ENCODE measurements around the gene NANS.
"Not testable (repeated sequence)": the region's sequence is repeated elsewhere in the genome, so short reads cannot be mapped to it uniquely, and the experiment has no call there.

NANS gene

GRCh38 chr9:98124637-98125426 is 68.3 kb downstream of the NANS start:
- Histone ChIP-seq H3K36me3 (ENCODE audit: control insufficient read depth, insufficient read depth, low read length, severe bottlenecking) (no peaks in the 10 kb centered on the region), H3K9ac (ENCODE audit: low read length) (no peak overlapping the region), H3K4me3 (ENCODE audit: low read length) (no peak overlapping the region), H3K9me3 (ENCODE audit: control insufficient read depth, low read length) (no peaks in the 10 kb centered on the region), H3K27me3 (replicated peaks; ENCODE audit: control insufficient read depth, insufficient read depth, low read length) (peaks cover 14% of the 10 kb centered on the region), H3K4me1 (ENCODE audit: control insufficient read depth, insufficient read depth, low read length) (no peaks in the 10 kb centered on the region)
- no peak for DNase-seq (ENCODE audit: low read depth)

GRCh38 chr9:98127226-98127625 is 70.7 kb downstream of the NANS start:
- no peak for DNase-seq (ENCODE audit: low read depth)
- no peaks in the 10 kb centered on the region for H3K9me3 ChIP-seq (ENCODE audit: control insufficient read depth, low read length)

GRCh38 chr9:98128316-98128715 is 71.8 kb downstream of the NANS start:
- Histone ChIP-seq H3K9ac (ENCODE audit: low read length) (no peak overlapping the region), H3K36me3 (ENCODE audit: control insufficient read depth, insufficient read depth, low read length, severe bottlenecking) (no peaks in the 10 kb centered on the region), H3K4me1 (ENCODE audit: control insufficient read depth, insufficient read depth, low read length) (no peaks in the 10 kb centered on the region), H3K9me3 (ENCODE audit: control insufficient read depth, low read length) (no peaks in the 10 kb centered on the region), H3K27me3 (replicated peaks; ENCODE audit: control insufficient read depth, insufficient read depth, low read length) (peaks cover 8% of the 10 kb centered on the region), H3K4me3 (ENCODE audit: low read length) (no peak overlapping the region)
- no peak for DNase-seq (ENCODE audit: low read depth)

More at GRCh38 chr9:98127226-98127625, 70.7 kb downstream of the NANS start:
- Histone ChIP-seq H3K27me3 (replicated peaks; ENCODE audit: control insufficient read depth, insufficient read depth, low read length) (peaks cover 9% of the 10 kb centered on the region), H3K36me3 (ENCODE audit: control insufficient read depth, insufficient read depth, low read length, severe bottlenecking) (no peaks in the 10 kb centered on the region), H3K9ac (ENCODE audit: low read length) (no peak overlapping the region), H3K4me1 (ENCODE audit: control insufficient read depth, insufficient read depth, low read length) (no peaks in the 10 kb centered on the region), H3K4me3 (ENCODE audit: low read length) (no peak overlapping the region)

GRCh38 chr9:98129451-98129881 is 72.9 kb downstream of the NANS start:
- H3K36me3 ChIP-seq (ENCODE audit: control insufficient read depth, insufficient read depth, low read length, severe bottlenecking) = no peaks in the 10 kb centered on the region
- no peak overlapping the region for H3K4me3 ChIP-seq (ENCODE audit: low read length)
- H3K9me3 ChIP-seq (ENCODE audit: control insufficient read depth, low read length) = no peaks in the 10 kb centered on the region
- peaks cover 8% of the 10 kb centered on the region for H3K27me3 ChIP-seq (replicated peaks; ENCODE audit: control insufficient read depth, insufficient read depth, low read length)
- H3K9ac ChIP-seq (ENCODE audit: low read length) = no peak overlapping the region
- H3K4me1 ChIP-seq (ENCODE audit: control insufficient read depth, insufficient read depth, low read length) = no peaks in the 10 kb centered on the region
- DNase-seq (ENCODE audit: low read depth) = no peak

- H3K36me3 ChIP-seq (ENCODE audit: control insufficient read depth, insufficient read depth, low read length, severe bottlenecking); H3K9ac ChIP-seq (ENCODE audit: low read length); H3K9me3 ChIP-seq (ENCODE audit: control insufficient read depth, low read length); DNase-seq (ENCODE audit: low read depth); H3K4me1 ChIP-seq (ENCODE audit: control insufficient read depth, insufficient read depth, low read length); H3K4me3 ChIP-seq (ENCODE audit: low read length); H3K27me3 ChIP-seq (replicated peaks; ENCODE audit: control insufficient read depth, insufficient read depth, low read length): not testable (repeated sequence)
These were observed 73.5 kb downstream of the NANS start for GRCh38 chr9:98130060-98130459.

GRCh38 chr9:98130576-98131228 is 74.2 kb downstream of the NANS start:
- no peak for DNase-seq (ENCODE audit: low read depth)
- Histone ChIP-seq H3K4me3 (ENCODE audit: low read length) (no peak overlapping the region), H3K9me3 (ENCODE audit: control insufficient read depth, low read length) (no peaks in the 10 kb centered on the region), H3K27me3 (replicated peaks; ENCODE audit: control insufficient read depth, insufficient read depth, low read length) (peaks cover 8% of the 10 kb centered on the region), H3K4me1 (ENCODE audit: control insufficient read depth, insufficient read depth, low read length) (no peaks in the 10 kb centered on the region), H3K36me3 (ENCODE audit: control insufficient read depth, insufficient read depth, low read length, severe bottlenecking) (no peaks in the 10 kb centered on the region), H3K9ac (ENCODE audit: low read length) (no peak overlapping the region)

GRCh38 chr9:98132158-98132557 is 75.6 kb downstream of the NANS start:
- no peak for DNase-seq (ENCODE audit: low read depth)
- Histone ChIP-seq H3K36me3 (ENCODE audit: control insufficient read depth, insufficient read depth, low read length, severe bottlenecking) (no peaks in the 10 kb centered on the region), H3K4me3 (ENCODE audit: low read length) (no peak overlapping the region), H3K9me3 (ENCODE audit: control insufficient read depth, low read length) (no peaks in the 10 kb centered on the region), H3K27me3 (replicated peaks; ENCODE audit: control insufficient read depth, insufficient read depth, low read length) (peaks cover 11% of the 10 kb centered on the region), H3K9ac (ENCODE audit: low read length) (no peak overlapping the region), H3K4me1 (ENCODE audit: control insufficient read depth, insufficient read depth, low read length) (no peaks in the 10 kb centered on the region)

All from adipocyte (in vitro differentiated cells).